Activated CD8-positive, alpha-beta memory T cell treated with anti-CD3 and anti-CD28 coated beads for 24 hours (primary cell): ENCODE results near the gene GLRX.

Experiments
- DNase-seq: peaks from one replicate; pipeline ENCODE4 v3.0.0-alpha.2; 2020

Gene GLRX

GRCh38 chr5:95822542-95823181 is at the start of gene GLRX:
GLRX (minus strand) TSS chr5:95822726; CDS start chr5:95822662, 64 bp downstream.
- DNase-seq, result peak; percentile 70

- DNase-seq, result no peak
These were observed 48.8 kb upstream of the GLRX start for GRCh38 chr5:95871146-95871806.

- DNase-seq, result peak; percentile 80
These were observed 47.7 kb upstream of the GLRX start for GRCh38 chr5:95870105-95870672.

GRCh38 chr5:95869173-95869855 is 46.8 kb upstream of the GLRX start:
- peak; percentile 72 for DNase-seq

GRCh38 chr5:95868136-95868535 is 45.6 kb upstream of the GLRX start:
- DNase-seq, result no peak

GRCh38 chr5:95866435-95867040 is 44.0 kb upstream of the GLRX start:
- DNase-seq, result no peak

- no peak for DNase-seq
These were observed 42.5 kb upstream of the GLRX start for GRCh38 chr5:95864944-95865504.

GRCh38 chr5:95864456-95864855 is 41.9 kb upstream of the GLRX start:
- no peak for DNase-seq

- no peak for DNase-seq
These were observed 40.8 kb upstream of the GLRX start for GRCh38 chr5:95863383-95863757.

- no peak for DNase-seq
These were observed 40.3 kb upstream of the GLRX start for GRCh38 chr5:95862671-95863382.

GRCh38 chr5:95861864-95862561 is 39.5 kb upstream of the GLRX start:
- DNase-seq, result no peak

GRCh38 chr5:95861221-95861863 is 38.8 kb upstream of the GLRX start:
- no peak for DNase-seq

- DNase-seq, result no peak
These were observed 37.1 kb upstream of the GLRX start for GRCh38 chr5:95859661-95860060.

- DNase-seq, result peak; percentile 96
These were observed 36.4 kb upstream of the GLRX start for GRCh38 chr5:95858661-95859595.

- DNase-seq, result no peak
These were observed 35.5 kb upstream of the GLRX start for GRCh38 chr5:95858023-95858461.

- DNase-seq, result peak; percentile 54
These were observed 34.8 kb upstream of the GLRX start for GRCh38 chr5:95857185-95857945.

GRCh38 chr5:95856501-95856981 is 34.0 kb upstream of the GLRX start:
- DNase-seq, result no peak

- no peak for DNase-seq
These were observed 31.0 kb upstream of the GLRX start for GRCh38 chr5:95853490-95853889.

- no peak for DNase-seq
These were observed 30.0 kb upstream of the GLRX start for GRCh38 chr5:95852567-95852966.
